Measurements from ENCODE around the gene TLE4. TPM values are rescaled to one million over a fixed set of nuclear protein-coding genes. Genes with fewer than 3 reads are reported as not detected.
A peak's percentile ranks its signal among the peaks of the same experiment; 100 is the strongest.
"Not testable (repeated sequence)": the region's sequence is repeated elsewhere in the genome, so short reads cannot be mapped to it uniquely, and the experiment has no call there.

TLE4 gene
- total RNA-seq, 2 donors from 2014 or later = 50.9 to 73.6 TPM

DNA sequence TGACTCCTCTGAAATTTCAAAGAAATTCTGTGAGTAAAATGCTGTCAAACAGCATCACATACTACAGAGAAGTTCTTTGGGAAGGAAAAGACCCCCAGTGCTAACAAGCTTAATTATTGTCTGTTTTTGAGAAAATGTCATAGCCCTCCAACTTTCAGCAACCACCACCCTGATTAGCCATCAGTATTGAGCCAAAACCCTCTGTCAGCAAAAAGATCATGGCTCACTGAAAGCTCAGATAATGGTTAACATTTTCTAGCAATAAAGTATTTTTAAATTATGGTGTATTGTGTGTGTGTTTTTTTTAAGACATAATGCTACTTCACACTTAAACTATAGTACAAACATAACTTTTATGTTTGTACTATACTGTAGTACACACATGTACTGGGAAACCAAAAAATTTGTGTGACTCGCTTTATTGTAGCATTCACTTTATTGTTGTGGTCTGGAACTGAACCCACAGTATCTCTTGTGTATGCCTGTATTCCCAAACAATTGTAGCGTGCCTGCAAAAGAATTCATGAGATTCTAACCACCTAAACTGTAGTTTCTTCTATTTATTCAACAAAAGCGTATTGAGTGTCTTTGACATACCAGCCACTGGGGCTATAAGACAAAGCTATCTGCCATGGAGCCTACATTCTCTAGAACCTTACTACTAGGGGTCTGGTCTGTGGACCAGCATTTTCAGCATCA is 31.6 kb downstream of the TLE4 start:
- Mint-ChIP-seq H3K4me1 (ENCODE audit: low read depth in 2 of 2) (peaks cover 38 to 42% of the 10 kb centered on the region in 2 donors), H3K36me3 (peaks cover 26% of the 10 kb centered on the region), H3K9me3 (peaks cover 6% of the 10 kb centered on the region), H3K4me3 (no peak overlapping the region), H3K27me3 (no peaks in the 10 kb centered on the region), H3K27ac (no peak overlapping the region)
- DNase-seq (ENCODE audit: low spot score) (no peak), ATAC-seq (no peak)

GRCh38 chr9:79604149-79604548 is 32.4 kb downstream of the TLE4 start:
- Mint-ChIP-seq H3K4me3 (no peak overlapping the region), H3K27me3 (no peaks in the 10 kb centered on the region), H3K4me1 (ENCODE audit: low read depth in 2 of 2) (peaks cover 32 to 35% of the 10 kb centered on the region in 2 donors), H3K27ac (no peak overlapping the region), H3K36me3 (peaks cover 26% of the 10 kb centered on the region), H3K9me3 (peaks cover 6% of the 10 kb centered on the region)
- DNase-seq (ENCODE audit: low spot score) (no peak), ATAC-seq (no peak)

DNA sequence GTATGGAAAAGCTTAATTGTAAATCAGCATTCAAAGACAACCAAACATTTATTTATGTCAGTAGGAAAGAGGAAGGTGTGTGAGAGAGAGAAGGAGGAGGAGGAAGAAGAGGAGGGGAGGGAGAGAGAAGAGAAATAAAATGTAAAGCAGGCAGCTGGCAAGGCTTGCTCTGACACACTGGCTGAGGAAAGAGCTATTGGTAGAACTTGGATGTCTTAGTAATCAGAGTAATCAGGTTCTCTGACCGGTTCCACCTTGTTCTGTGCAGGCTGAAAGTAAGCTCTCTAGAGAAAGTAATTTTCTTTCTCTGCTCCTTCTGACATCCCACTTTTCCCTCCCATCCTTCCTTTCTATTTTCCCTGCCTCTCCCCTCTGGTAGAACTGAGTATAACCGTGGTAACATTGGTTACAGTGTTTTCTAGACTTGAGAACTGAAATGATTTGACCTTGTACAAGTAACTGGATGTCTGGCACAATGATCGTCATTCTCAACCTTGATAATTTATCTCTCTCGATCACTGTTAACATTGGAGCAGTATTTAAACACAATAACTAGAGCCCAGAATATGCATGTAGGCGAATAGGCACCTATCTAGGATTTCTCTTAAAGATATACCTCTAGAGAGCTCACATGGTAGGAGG is 33.3 kb downstream of the TLE4 start:
- Mint-ChIP-seq H3K27ac (no peak overlapping the region), H3K9me3 (peaks cover 6% of the 10 kb centered on the region), H3K27me3 (no peaks in the 10 kb centered on the region), H3K36me3 (peaks cover 26% of the 10 kb centered on the region), H3K4me1 (ENCODE audit: low read depth in 2 of 2) (peaks cover 29 to 33% of the 10 kb centered on the region in 2 donors), H3K4me3 (no peak overlapping the region)
- DNase-seq (ENCODE audit: low spot score) (no peak), ATAC-seq (no peak)

GRCh38 chr9:79606529-79606928 is 34.8 kb downstream of the TLE4 start:
- not testable (repeated sequence) for DNase-seq (ENCODE audit: low spot score); H3K27me3 Mint-ChIP-seq; H3K27ac Mint-ChIP-seq; H3K9me3 Mint-ChIP-seq; ATAC-seq; H3K4me3 Mint-ChIP-seq
- H3K36me3 Mint-ChIP-seq = peaks cover 24% of the 10 kb centered on the region
- peaks cover 33 to 38% of the 10 kb centered on the region in 2 donors for H3K4me1 Mint-ChIP-seq (ENCODE audit: low read depth in 2 of 2)

DNA sequence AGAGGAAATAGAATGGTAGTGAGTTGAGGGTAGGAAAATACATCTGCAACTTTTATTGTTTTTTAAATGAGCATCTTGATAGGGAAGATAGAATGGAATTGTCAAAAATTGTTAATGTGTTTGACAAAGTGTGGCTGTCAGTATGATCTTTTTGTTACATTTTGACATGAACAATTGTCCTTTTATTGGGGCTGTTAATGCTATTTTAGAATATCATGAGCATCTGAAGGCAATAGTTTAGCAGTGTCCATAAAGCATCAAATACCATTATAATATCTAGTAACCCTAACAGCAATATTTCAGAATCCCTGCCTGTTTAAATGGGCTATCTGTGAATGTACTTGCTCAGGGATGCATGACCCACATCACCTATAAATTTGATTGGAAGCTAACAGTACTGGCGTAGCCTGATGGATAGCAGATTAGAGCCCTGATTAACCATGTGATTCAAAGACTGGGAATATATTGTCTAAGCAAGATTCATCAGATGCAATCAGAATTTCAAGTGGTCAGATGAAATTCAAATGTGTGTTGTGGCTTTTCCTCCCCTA is 37.8 kb downstream of the TLE4 start:
- H3K9me3 Mint-ChIP-seq = peaks cover 6% of the 10 kb centered on the region
- peaks cover 8% of the 10 kb centered on the region for H3K36me3 Mint-ChIP-seq
- no peaks in the 10 kb centered on the region for H3K27me3 Mint-ChIP-seq
- DNase-seq (ENCODE audit: low spot score) (no peak), ATAC-seq (no peak)
- no peak overlapping the region for H3K4me3 Mint-ChIP-seq
- peak overlapping the region in 1 of 2 donors; percentile 58 for H3K27ac Mint-ChIP-seq
- H3K4me1 Mint-ChIP-seq (ENCODE audit: low read depth in 2 of 2) = peaks cover 44 to 50% of the 10 kb centered on the region in 2 donors

GRCh38 chr9:79610019-79610631 is 38.4 kb downstream of the TLE4 start:
- Mint-ChIP-seq H3K36me3 (peaks cover 8% of the 10 kb centered on the region), H3K4me3 (no peak overlapping the region), H3K4me1 (ENCODE audit: low read depth in 2 of 2) (peaks cover 48 to 50% of the 10 kb centered on the region in 2 donors), H3K27me3 (no peaks in the 10 kb centered on the region), H3K27ac (no peak overlapping the region), H3K9me3 (peaks cover 6% of the 10 kb centered on the region)
- DNase-seq (ENCODE audit: low spot score) (no peak), ATAC-seq (no peak)

DNA sequence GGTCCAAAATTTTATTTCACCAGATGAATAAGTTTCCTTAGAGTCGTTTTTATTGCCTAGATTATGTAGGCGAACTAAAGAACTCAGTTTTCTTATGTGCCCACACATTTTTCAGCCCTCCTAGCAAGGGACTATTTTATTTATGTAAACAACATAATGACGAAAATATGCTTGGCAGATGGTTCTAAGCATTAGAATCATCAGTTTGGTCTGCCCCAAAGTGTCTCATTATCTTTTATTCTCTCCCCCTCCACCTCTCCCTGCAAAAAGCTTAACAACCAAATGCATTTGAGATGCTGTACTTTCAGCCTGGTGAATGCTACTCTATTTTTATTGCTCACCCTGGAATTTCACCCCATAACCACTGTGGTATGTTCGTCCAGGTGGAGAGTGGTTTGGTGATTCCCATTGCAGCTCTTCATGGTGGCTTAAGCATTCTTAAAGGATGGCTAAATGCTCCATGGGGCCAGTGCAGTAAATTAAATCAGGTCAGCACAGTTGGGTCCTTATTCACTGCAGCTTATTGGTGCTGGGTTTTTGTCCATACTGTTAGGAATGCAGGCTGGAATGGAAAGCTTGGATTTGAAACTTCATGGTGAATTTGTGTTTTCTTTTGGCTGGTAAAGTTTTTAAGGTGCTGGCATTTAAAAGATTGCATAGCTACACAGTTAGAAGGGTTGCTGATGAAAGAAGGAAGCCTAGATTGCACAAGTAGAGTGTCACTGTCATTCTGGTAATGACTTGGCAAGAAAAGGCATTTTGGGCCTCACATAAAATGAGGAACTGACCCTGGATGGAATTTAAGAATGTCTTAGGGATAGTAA is 39.2 kb downstream of the TLE4 start:
- peak overlapping the region; percentile 52 for H3K4me3 Mint-ChIP-seq
- peaks cover 8% of the 10 kb centered on the region for H3K36me3 Mint-ChIP-seq
- DNase-seq (ENCODE audit: low spot score) = no peak
- peaks cover 50% of the 10 kb centered on the region in 2 donors for H3K4me1 Mint-ChIP-seq (ENCODE audit: low read depth in 2 of 2)
- peak; percentile 62 to 85 for ATAC-seq
- H3K27ac Mint-ChIP-seq = peak overlapping the region; percentile 69 to 70
- peaks cover 6% of the 10 kb centered on the region for H3K9me3 Mint-ChIP-seq
- H3K27me3 Mint-ChIP-seq = no peaks in the 10 kb centered on the region

GRCh38 chr9:79613145-79613544 is 41.4 kb downstream of the TLE4 start:
- DNase-seq (ENCODE audit: low spot score) = no peak
- Mint-ChIP-seq H3K9me3 (no peaks in the 10 kb centered on the region), H3K4me3 (no peak overlapping the region), H3K27ac (peak overlapping the region; percentile 10 to 74), H3K4me1 (ENCODE audit: low read depth in 2 of 2) (peaks cover 41 to 43% of the 10 kb centered on the region in 2 donors), H3K36me3 (no peaks in the 10 kb centered on the region), H3K27me3 (no peaks in the 10 kb centered on the region)
- ATAC-seq = no peak

- no peaks in the 10 kb centered on the region for H3K9me3 Mint-ChIP-seq
- no peak for DNase-seq (ENCODE audit: low spot score)
- ATAC-seq = no peak
- H3K4me3 Mint-ChIP-seq = no peak overlapping the region
- no peak overlapping the region for H3K27ac Mint-ChIP-seq
- H3K4me1 Mint-ChIP-seq (ENCODE audit: low read depth in 2 of 2) = peaks cover 48% of the 10 kb centered on the region in 2 donors
- no peaks in the 10 kb centered on the region for H3K36me3 Mint-ChIP-seq
- no peaks in the 10 kb centered on the region for H3K27me3 Mint-ChIP-seq
Observed at GRCh38 chr9:79615038-79615437, 43.3 kb downstream of the TLE4 start.

- Mint-ChIP-seq H3K9me3 (peaks cover 3% of the 10 kb centered on the region), H3K36me3 (peaks cover 6% of the 10 kb centered on the region), H3K4me1 (ENCODE audit: low read depth in 2 of 2) (peaks cover 55 to 56% of the 10 kb centered on the region in 2 donors), H3K4me3 (no peak overlapping the region), H3K27me3 (no peaks in the 10 kb centered on the region), H3K27ac (no peak overlapping the region)
- ATAC-seq = no peak
- DNase-seq (ENCODE audit: low spot score) = no peak
Observed at GRCh38 chr9:79616013-79616412, 44.2 kb downstream of the TLE4 start.

DNA sequence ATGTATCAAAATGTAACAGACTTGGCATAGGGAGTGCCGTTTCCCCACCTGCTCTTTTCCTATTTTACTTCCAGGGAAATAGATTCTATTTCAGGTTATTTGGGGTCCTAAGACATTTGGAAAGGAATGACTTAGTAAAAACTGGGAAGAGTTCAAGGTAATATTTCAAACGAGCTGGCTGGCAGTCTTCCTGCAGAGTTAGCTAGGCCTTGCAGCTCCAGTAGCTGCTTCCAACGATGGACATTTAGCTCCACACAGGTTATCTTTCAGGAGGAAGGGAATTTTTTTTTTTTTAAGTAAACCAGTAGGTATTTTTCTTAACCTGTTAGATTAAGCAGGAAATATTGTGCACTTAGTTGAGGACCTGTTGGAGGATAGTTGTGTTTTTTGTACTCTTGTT is 45.2 kb downstream of the TLE4 start:
- Mint-ChIP-seq H3K27ac (no peak overlapping the region), H3K4me1 (ENCODE audit: low read depth in 2 of 2) (peaks cover 59 to 60% of the 10 kb centered on the region in 2 donors), H3K4me3 (no peak overlapping the region), H3K9me3 (peaks cover 8% of the 10 kb centered on the region), H3K27me3 (no peaks in the 10 kb centered on the region), H3K36me3 (peaks cover 10% of the 10 kb centered on the region)
- no peak for ATAC-seq
- no peak for DNase-seq (ENCODE audit: low spot score)

GRCh38 chr9:79617395-79617794 is 45.6 kb downstream of the TLE4 start:
- no peak overlapping the region for H3K27ac Mint-ChIP-seq
- H3K27me3 Mint-ChIP-seq = no peaks in the 10 kb centered on the region
- H3K9me3 Mint-ChIP-seq = peaks cover 8% of the 10 kb centered on the region
- H3K36me3 Mint-ChIP-seq = peaks cover 10% of the 10 kb centered on the region
- ATAC-seq (no peak), DNase-seq (ENCODE audit: low spot score) (no peak)
- no peak overlapping the region for H3K4me3 Mint-ChIP-seq
- peaks cover 61 to 63% of the 10 kb centered on the region in 2 donors for H3K4me1 Mint-ChIP-seq (ENCODE audit: low read depth in 2 of 2)

- H3K27me3 Mint-ChIP-seq = no peaks in the 10 kb centered on the region
- H3K4me1 Mint-ChIP-seq (ENCODE audit: low read depth in 2 of 2) = peaks cover 55 to 57% of the 10 kb centered on the region in 2 donors
- ATAC-seq = no peak
- DNase-seq (ENCODE audit: low spot score) = no peak
- peaks cover 10% of the 10 kb centered on the region for H3K36me3 Mint-ChIP-seq
- H3K4me3 Mint-ChIP-seq = no peak overlapping the region
- H3K27ac Mint-ChIP-seq = peak overlapping the region in 1 of 2 donors; percentile 19
- peaks cover 8% of the 10 kb centered on the region for H3K9me3 Mint-ChIP-seq
Observed at GRCh38 chr9:79619930-79620329, 48.2 kb downstream of the TLE4 start.
